Hindlimb muscle (tissue), 1 donor: ENCODE data around the gene TTC17. TPM values are rescaled to one million over a fixed set of nuclear protein-coding genes. Genes with fewer than 3 reads are reported as not detected.

Experiments
- DNase-seq: peaks from one replicate; pipeline ENCODE4 v3.0.0-alpha.2; 2013
- polyA plus RNA-seq: library from polyadenylated mRNA; unstranded; fragments of 120-200 nt; gene quantifications from one replicate; pipeline ENCODE4 v1.2.1, GENCODE V29; 2013; ENCODE audit not compliant: insufficient read length

TTC17 gene
- polyA plus RNA-seq, 1 donor, result 64.4 TPM

GRCh38 chr11:43541993-43542392 lies 183.3 kb downstream of the TTC17 start:
- no peak for DNase-seq

GRCh38 chr11:43542750-43543712 lies 184.3 kb downstream of the TTC17 start:
- no peak for DNase-seq

Other genes with a start within 250 kb of the TTC17 start
- 38.7 TPM for gene API5, start 46.9 kb upstream of the TTC17 start, polyA plus RNA-seq